BE2C (cell line): ENCODE data around the gene RPS3.
A peak's percentile ranks its signal among the peaks of the same experiment; 100 is the strongest.

ENCODE experiments used
- DNase-seq: peaks from one replicate; pipeline ENCODE4 v3.0.0-alpha.2; 2020
- H3K27me3 ChIP-seq: fragments of 250-450 bp; sonication (Bioruptor Pico); 2 replicates; pipeline ENCODE4 v1.5.1; 2020; ENCODE audit warnings: mild to moderate bottlenecking
- H3K36me3 ChIP-seq: fragments of 250-450 bp; sonication (Bioruptor Pico); 2 replicates; pipeline ENCODE4 v1.5.1; 2020; ENCODE audit warnings: mild to moderate bottlenecking
- H3K4me1 ChIP-seq: fragments of 250-450 bp; sonication (Bioruptor Pico); 2 replicates; pipeline ENCODE4 v1.5.1; 2020
- H3K4me3 ChIP-seq: 2 replicates; pipeline ENCODE4 v1.5.1; 2011; ENCODE audit warnings: low read depth, low read length
- H3K9me3 ChIP-seq: fragments of 250-450 bp; sonication (Bioruptor Pico); 2 replicates; pipeline ENCODE4 v1.5.1; 2020
- TF ChIP-seq, protein P1 (sequence below): IDR thresholded peaks from 2 replicates; pipeline ENCODE4 v1.5.1; 2012; ENCODE audit warnings: mild to moderate bottlenecking, low read depth, low read length

RPS3 gene

GRCh38 chr11:75398906-75399305, 412 bp upstream of the RPS3 start:
- no peaks in the 10 kb centered on the region for H3K27me3 ChIP-seq
- TF ChIP-seq, protein P1, sequence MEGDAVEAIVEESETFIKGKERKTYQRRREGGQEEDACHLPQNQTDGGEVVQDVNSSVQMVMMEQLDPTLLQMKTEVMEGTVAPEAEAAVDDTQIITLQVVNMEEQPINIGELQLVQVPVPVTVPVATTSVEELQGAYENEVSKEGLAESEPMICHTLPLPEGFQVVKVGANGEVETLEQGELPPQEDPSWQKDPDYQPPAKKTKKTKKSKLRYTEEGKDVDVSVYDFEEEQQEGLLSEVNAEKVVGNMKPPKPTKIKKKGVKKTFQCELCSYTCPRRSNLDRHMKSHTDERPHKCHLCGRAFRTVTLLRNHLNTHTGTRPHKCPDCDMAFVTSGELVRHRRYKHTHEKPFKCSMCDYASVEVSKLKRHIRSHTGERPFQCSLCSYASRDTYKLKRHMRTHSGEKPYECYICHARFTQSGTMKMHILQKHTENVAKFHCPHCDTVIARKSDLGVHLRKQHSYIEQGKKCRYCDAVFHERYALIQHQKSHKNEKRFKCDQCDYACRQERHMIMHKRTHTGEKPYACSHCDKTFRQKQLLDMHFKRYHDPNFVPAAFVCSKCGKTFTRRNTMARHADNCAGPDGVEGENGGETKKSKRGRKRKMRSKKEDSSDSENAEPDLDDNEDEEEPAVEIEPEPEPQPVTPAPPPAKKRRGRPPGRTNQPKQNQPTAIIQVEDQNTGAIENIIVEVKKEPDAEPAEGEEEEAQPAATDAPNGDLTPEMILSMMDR = no peak
- peaks cover 39% of the 10 kb centered on the region for H3K36me3 ChIP-seq
- H3K9me3 ChIP-seq = no peaks in the 10 kb centered on the region
- peaks cover 18% of the 10 kb centered on the region for H3K4me1 ChIP-seq
- DNase-seq = no peak
- peak overlapping the region; percentile 100 for H3K4me3 ChIP-seq

DNA sequence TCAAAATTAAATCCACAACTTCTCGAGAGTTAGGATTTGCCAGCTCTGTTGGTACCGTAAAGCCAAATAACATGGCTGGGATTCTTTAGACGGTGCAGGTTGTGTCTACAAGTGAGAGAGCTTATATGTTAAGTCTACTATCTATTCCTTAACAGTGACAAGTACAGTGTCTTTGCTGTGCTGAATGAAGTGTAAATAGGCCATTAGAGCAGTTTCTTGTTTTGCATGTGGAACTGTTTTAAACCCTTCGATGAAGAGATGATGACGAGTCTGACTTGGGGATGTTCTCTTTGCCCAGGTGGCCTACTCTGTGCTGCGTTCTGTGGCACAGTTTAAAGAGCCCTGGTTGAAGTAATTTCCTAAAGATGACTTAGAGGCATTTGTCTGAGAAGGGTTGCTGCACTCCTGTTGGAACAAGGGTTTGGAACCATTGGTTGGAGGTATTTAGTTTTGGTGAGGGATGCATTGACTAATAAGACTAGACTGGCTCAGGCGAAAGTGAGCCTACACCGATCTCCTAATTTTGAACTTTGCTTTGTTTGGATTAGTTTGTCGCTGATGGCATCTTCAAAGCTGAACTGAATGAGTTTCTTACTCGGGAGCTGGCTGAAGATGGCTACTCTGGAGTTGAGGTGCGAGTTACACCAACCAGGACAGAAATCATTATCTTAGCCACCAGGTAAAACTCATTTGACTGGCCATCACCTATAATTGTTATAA, 988 bp downstream of the RPS3 start:
- Histone ChIP-seq H3K36me3 (peaks cover 53% of the 10 kb centered on the region), H3K4me3 (peak overlapping the region; percentile 100), H3K4me1 (peaks cover 26% of the 10 kb centered on the region), H3K9me3 (no peaks in the 10 kb centered on the region), H3K27me3 (no peaks in the 10 kb centered on the region)
- TF ChIP-seq, protein P1 = no peak
- DNase-seq = no peak

- no peaks in the 10 kb centered on the region for H3K27me3 ChIP-seq
- no peaks in the 10 kb centered on the region for H3K9me3 ChIP-seq
- H3K36me3 ChIP-seq = peaks cover 72% of the 10 kb centered on the region
- H3K4me1 ChIP-seq = peaks cover 43% of the 10 kb centered on the region
- H3K4me3 ChIP-seq = peak overlapping the region; percentile 100
- DNase-seq = no peak
- TF ChIP-seq, protein P1 = peak; percentile 17; the same call in 1 of the 2 replicates
Observed at GRCh38 chr11:75402002-75402773, 2.9 kb downstream of the RPS3 start.

- peaks cover 81% of the 10 kb centered on the region for H3K36me3 ChIP-seq
- H3K27me3 ChIP-seq = no peaks in the 10 kb centered on the region
- H3K4me3 ChIP-seq = peak overlapping the region; percentile 100
- H3K9me3 ChIP-seq = no peaks in the 10 kb centered on the region
- peaks cover 46% of the 10 kb centered on the region for H3K4me1 ChIP-seq
- TF ChIP-seq, protein P1 = no peak
- no peak for DNase-seq
Observed at GRCh38 chr11:75403037-75403436, 3.7 kb downstream of the RPS3 start.

DNA sequence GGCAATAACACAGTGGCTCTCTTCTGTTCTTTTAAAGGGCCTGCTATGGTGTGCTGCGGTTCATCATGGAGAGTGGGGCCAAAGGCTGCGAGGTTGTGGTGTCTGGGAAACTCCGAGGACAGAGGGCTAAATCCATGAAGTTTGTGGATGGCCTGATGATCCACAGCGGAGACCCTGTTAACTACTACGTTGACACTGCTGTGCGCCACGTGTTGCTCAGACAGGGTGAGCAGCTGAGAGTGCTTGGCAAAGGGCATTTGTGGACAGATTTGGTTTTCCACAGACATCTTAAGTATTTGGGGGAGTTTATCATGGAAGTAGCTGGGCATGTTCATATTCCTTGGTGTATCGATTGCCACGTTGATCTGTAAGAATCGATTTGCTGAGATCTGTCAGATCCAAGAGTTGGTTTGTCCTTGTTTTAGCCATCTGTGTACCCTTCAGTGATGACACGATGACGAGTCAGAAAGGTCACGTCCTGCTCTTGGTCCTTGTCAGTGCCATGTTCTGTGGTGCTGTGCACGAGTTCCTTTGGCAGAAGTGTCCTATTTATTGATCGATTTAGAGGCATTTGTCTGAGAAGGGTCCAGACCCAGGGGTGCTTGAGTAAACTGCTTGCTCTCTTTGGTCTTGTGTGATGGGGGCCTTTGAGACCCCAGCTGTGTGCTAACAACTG, 4.8 kb downstream of the RPS3 start:
- TF ChIP-seq, protein P1 = no peak
- peaks cover 89% of the 10 kb centered on the region for H3K36me3 ChIP-seq
- H3K27me3 ChIP-seq = no peaks in the 10 kb centered on the region
- H3K4me3 ChIP-seq = peak overlapping the region; percentile 8; the same call in 1 of the 2 replicates
- peaks cover 49% of the 10 kb centered on the region for H3K4me1 ChIP-seq
- H3K9me3 ChIP-seq = no peaks in the 10 kb centered on the region
- DNase-seq = no peak
